ENCODE measurements around the gene NME7.
"Not testable (repeated sequence)": the region's sequence is repeated elsewhere in the genome, so short reads cannot be mapped to it uniquely, and the experiment has no call there.

NME7 gene

DNA sequence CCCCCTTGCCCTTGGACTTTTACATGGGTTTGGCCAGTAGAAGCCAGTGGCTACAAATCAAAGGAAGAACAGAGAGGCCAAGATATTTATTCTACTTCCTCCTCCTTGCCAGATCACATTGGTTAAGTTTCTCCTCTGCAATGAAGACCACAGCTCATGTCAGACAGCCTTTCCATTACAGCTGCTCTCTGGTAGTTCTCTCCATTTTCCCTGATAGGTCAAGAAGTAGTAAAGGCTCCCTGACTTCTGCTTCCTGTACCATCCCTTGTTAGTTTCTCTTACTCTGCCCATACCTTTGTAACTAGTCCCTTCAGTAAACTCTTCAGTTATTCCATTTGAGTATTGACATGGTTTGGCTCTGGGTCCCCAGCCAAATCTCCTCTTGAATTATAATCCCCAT lies 27.8 kb downstream of the NME7 start:
- DNase-seq: no peak

DNA sequence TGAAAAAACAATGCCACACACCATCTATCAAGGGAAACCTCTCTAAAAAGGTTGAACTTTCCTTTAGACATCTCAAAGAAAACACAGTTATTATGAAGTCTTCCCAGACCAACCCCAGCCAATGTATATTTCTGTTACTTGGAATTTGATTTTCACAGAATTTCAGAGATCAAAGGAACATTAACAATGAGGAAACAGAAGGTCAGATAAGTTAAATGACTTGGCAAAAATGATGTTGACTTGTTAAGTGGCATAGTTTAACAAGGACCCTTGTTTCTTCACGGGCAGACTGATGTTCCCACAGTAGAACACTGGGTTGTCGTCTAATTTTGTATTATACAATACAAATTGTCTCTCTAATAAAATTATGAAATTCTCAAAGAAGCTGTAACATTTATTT lies 29.0 kb downstream of the NME7 start:
- no peak for DNase-seq

DNA sequence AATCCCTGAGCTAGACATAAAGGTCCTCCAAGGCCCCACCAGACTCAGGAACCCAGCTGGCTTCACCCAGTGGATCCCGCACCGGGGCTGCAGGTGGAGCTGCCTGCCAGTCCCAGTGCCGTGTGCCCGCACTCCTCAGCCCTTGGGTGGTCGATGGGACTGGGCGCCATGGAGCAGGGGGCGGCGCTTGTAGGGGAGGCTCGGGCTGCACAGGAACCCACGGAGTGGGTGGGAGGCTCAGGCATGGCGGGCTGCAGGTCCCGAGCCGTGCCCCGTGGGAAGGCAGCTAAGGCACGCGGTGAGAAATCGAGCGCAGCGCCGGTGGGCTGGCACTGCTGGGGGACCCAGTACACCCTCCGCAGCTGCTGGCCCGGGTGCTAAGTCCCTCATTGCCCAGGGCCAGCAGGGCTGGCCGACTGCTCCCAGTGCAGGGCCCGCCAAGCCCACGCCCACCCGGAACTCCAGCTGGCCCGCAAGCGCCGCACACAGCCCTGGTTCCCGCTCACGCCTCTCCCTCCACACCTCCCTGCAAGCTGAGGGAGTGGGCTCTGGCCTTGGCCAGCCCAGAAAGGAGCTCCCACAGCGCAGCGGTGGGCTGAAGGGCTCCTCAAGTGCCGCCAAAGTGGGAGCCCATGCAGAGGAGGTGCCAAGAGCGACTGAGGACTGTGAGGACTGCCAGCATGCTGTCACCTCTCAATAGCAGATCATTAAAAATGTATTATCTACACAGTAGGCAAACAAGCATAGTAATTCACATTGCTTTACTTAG lies 30.5 kb downstream of the NME7 start:
- not testable (repeated sequence) for DNase-seq

DNA sequence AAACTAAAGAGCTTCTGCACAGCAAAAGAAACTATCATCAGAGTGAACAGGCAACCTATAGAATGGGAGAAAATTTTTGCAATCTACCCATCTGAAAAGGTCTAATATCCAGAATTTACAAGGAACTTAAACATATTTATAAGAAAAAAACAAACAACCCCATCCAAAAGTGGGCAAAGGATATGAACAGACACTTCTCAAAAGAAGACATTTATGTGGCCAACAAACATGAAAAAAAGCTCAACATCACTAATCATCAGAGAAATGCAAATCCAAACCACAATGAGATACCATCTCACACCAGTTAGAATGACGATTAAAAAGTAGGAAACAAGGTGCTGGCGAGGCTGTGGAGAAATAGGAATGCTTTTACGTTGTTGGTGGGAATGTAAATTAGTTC lies 32.9 kb downstream of the NME7 start:
- DNase-seq: not testable (repeated sequence)

DNA sequence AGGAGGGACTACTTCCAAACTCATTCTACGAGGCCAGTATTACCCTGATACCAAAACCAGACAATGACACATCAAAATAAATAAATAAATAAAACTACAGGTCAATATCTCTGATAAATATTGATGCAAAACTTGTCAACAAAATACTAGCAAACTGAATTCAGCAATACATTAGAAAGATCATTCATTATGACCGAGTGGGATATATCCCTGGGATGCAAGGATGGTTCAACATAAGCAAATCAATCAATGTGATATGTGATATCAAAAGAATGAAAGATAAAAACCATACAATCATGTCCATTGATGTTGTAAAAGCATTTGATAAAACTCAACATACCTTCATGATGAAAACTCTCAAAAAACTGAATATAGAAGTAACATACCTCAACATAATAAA lies 36.7 kb downstream of the NME7 start:
- DNase-seq: no peak

DNA sequence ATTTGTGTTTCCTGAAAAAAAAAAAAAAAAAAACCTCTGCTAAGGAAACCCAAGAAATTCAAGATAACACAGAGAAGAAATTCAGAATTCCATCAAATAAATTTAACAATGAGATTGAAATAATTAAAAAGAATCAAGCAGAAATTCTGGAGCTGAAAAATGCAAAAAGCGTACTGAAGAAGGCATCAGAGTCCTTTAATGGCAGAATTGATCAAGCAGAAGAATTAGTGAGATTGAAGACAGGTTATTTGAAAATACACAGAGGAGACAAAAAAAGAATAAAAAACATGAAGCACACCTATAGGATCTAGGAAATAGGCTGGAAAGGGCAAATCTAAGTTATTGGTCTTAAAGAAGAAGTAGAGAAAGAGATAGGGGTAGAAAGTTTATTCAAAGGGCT lies 38.2 kb downstream of the NME7 start:
- DNase-seq: no peak

DNA sequence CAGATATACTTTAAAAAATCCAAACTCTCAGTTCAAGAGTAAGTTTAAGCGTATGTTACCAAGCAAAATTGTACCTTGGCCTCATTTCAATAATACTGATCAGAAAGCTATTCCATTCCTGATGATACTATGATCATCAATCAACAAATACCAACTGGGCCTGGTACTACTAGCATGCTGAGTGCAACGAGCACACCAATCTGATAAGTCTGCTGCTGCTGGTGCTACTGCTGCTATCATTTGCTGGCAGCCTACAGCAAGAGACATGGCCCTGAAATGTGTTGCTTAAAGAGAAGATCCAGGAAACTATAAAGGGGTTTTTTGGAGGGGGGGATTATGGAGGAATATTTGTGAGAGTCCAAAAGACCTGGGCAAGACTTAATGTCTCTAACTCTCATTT lies 39.7 kb downstream of the NME7 start:
- no peak for DNase-seq

DNA sequence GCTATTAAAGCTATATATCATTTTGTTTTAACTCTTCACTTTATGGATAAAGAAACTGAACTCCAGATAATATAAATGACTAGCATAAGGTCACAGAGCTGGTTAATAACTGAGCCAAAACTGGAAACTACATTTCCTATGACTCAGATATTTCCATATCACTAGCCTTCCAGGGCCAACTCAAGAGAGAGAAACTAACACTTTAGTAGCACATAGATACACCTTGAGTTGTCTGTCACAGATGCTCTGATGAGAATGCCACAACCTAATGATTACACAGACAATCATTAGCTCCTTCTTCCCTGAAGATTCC lies 40.7 kb downstream of the NME7 start:
- no peak for DNase-seq

DNA sequence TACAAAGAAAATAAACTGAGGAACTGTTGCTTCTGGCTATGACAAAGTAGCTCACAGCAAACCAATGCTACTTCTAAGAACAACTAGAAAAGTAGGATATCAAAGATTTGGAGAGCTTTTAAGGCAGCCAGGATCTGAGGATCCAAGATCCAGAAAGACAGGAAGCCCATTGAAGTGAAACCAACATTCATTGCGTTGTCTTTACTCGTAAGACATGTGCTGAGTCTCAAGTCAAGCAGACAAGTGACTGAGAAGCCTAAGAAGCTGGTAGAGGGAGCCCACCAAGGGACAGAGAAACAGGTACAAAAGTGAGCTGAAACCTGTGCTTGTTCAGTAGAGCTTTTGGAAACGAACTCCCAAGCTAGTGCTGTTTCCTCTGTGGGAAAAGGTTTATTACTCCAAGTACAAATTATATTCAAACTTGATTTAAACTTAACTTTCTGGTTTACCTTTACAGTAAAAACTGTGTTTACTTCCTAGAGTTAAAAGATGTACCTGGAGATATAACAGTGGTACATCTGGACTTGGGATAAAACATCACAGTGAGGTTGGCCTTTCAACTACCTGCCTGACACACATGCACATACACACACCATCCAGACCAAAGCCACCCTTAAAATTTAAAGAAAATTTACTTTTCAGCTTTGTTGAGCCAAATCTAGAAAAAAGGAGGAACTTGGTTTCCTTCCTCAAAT lies 41.2 kb downstream of the NME7 start:
- DNase-seq: no peak

DNA sequence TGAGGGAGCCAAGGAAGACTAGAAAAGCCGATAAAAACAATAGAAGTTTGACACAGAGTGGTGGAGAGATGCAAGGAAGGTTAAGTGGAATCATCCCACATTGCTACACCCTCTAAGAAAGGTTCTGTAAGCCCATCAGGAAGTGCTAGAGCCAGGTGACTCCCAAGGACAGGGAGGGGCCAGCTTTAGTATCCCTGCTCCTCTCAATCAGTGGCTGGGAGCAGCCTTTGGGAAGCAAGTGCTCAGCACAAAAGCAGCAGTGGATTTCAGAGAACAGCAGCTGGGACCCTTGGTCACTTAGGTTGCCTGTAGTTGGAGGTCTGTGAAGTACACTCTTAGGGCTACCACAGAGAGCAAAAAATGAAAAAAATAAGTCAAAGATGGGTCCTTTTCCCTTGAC lies 42.5 kb downstream of the NME7 start:
- no peak for DNase-seq

DNA sequence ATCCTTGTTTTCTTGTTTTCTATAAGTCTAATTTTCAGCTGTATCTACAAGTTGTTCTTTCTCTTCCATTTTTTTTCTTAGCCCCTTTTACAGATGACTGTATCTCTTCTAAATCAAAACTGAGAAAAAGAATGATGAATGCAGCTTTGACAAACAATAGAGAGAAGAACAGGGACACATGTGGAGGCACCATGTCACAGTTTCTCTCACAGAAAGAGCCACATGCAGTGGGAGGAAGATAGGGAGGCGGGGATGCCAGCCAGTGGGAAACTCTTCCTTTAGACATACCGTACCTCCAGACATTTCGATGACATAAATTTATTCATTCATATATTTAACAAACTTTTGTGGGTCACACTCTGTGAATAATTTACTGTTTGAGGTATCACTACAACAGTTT lies 45.5 kb downstream of the NME7 start:
- no peak for DNase-seq

DNA sequence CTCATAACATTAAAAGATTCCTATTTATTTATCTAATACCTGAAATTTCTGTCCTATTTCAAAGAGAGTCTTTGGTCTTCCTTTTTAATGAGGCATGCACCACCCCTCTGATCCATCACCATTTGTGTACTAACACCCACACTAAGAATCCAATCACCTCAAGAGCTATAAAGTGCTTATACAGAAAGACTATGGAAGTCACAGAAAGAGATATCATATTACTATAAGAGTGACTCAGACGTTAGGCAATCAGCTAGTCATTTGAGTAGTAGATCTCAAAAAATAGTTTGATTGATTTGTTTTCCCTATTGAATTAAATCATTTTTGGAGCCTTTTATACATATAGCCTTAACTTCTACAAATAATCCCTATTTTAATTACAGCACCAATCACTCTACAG lies 46.1 kb downstream of the NME7 start:
- no peak for DNase-seq

DNA sequence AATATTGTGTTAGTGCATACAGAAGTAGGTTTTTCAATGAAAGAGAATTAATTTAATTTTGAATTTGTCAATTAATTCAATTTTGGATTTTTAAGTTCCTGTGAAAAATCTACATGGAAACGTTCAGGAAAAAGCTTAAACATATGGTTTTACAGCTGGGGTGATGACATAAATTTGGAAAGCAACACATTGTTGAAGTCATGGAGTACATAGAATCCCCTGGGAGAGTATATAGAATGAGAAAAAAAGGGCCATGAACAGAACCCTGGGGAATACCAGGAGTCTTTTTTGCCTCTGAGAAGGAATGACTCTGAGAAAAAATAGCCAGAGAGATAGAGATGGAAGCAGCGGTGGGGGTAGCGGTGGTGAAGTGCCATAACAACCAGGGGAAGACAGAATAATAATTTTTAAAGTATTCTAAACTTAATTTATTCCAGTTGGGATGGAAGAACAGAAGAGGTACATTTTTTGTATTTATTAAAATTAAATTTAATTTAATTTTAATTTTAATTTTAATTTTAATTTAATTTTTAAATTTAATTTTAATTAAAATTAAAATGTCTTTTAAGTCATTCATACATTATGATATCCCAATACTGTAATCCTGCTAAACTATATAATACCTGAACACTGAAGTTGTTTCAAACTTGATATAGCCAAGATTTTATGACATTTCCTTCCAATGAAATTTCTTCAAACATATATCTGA lies 48.9 kb downstream of the NME7 start:
- DNase-seq: no peak

DNA sequence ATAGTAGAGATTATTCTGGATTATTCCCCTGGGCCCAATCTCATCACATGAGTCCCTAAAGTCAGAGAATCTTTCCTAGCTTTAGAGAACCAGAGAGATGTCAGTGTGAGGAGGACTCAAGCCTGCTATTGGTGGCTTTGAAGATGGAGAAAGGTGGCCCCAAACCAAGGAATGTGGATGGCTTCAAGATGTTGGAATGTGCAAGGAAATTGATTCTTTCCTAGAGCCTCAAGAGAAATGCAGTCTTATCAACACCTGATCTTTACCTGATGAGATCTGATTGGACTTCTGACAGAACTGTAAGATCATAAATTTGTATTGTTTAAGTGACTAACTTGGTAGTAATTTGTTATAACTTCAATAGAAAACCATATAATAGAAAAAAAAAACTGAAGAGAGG lies 51.0 kb downstream of the NME7 start:
- DNase-seq: no peak

DNA sequence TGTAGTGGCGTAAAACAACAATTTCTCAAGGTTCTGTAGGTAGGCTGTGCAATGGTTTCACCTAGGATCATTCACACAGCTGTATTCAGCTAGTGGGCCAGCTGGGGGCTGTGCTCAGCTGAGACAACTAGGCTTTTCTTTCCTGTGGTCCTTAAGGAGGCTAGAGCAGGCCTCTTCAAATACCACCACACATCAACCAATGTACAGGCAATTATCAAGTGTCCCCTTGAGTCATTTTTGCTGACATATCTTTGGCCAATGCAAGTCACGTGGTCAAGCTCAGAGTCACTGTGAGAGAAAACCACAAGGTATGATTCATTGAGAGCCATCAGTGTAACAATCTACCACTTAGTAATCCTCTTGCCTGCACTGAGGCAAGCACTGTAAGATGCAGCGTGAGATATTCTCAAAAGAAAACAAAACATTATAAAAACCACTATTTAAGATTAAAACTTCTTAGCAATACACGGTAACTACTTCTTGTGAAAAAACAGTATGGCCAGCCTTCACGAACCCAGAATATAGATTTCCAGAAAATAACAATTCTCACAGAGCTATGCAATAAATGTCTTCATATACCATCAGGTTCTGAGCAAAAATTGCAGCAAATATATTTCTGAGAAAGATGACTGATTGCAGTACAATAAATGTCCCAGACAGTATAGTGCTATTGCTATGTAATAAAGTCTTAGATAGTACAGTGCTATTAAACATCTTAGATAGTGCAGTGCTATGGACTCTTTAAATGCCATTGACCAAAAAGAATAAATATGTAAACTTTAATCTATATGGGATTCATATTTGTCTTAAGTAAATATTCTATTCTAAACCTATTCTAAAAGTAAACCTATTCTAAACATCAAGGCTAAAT lies 55.3 kb downstream of the NME7 start:
- no peak for DNase-seq

DNA sequence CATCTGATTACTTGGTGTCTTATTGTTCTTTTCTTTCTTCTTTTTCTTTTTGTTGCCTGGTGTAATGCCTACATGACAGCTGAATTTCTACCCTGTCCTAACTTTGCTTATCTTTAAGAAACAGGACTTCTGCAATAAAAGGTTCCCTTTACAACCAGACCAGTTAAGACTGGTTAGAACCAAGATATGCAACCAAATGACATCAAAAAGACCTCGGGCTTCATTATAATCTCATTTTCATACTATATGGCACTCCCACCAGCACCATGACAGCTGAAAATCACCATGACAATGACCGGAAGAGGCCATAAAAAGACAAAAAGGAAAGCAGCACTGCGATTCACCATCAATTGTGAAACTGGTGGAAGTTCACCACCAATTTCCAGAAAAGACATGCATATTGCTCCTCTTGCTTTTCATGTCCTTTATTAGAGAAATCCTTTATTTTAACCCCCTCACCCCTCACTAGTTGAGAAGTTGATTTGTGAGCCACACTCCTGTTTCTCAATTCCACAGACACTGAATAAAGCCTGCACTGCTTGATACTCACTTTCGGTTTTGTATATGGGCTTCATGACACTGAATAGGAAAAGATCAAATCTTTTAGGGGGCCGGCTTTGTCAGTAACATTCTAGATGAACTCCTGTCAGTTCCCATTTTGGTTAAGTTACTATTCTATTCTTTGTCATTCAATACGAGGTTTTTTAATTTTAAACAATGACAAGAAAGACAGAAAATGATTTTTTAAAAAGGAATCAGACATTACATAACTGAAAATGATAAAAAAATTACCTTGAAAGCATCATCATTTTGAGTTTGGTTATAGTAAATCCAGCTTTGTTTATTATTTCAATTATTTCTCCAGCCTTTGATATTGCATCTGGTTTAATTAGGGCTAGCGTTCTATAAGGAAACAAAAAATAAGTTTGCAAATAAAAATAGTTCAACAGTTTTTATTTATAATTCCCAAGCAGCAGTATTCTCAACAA lies 58.1 kb downstream of the NME7 start:
- no peak for DNase-seq

DNA sequence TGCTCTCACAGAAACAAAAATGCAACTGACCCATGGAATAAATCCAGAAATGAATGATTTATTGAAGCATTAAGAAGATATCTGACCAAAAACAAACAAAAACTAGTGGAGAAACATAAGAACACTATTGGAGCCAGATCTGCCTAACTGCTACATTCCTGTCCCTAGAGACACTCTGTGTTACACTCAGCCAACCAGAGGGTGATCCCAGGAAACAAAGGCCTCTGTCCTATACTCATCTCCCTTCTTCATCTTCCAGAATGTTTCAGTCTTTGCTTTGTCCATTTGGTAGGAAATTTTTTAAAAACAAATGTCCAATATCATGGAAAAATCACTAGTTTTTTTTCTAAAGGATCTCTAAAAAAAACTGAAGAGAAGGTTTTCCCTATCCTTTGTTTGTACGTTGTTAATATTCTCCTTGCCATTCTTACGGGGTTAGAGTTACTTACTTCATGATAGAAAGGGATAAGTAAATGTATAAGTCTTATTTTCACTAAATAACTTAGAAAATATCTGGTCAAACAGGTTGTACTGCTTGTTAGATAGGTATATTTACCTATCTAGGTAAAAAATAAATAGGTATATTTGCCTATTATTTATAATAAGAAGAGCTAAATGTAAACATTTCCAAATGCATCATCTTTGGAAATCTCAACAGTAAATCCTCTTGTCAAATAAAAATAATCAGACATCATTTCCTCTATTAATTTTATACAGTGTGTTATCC lies 59.1 kb downstream of the NME7 start:
- no peak for DNase-seq

DNA sequence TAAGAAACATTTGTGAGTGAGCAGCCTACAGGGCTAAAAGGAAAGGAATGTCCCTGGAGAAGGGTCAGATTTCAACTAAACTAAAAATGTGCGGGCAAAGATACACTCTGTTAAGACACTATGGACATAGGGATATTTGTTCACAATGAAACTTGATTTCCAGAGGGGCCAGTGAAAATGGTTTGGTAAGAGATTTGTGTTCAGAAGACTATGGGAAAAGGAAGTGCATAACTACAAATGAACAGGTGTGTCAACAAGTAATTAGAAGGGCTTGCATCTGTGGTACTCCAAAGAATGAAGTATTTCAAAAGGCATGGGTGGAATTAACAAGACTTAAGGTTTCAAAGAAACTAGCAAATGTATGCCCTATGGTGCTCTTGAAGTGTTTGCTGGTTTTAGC lies 60.4 kb downstream of the NME7 start:
- no peak for DNase-seq

DNA sequence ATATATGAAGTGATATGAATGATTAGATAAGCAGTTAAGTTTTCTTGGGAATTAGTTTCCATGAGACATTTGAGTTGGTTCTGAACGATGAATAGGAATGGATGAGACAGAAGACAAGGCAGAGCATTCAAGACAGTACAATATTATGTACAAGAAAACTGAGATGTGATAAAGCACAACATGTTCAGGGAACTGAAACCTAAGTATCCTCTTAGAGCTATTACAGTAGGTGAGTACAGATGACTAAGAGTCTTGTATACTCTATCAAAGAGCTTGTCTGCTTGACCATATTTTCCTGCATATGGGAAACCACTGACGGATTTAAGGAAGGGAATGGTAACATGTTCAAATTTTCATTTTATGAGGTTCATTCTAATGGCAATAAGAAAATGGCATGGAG lies 61.6 kb downstream of the NME7 start:
- no peak for DNase-seq

DNA sequence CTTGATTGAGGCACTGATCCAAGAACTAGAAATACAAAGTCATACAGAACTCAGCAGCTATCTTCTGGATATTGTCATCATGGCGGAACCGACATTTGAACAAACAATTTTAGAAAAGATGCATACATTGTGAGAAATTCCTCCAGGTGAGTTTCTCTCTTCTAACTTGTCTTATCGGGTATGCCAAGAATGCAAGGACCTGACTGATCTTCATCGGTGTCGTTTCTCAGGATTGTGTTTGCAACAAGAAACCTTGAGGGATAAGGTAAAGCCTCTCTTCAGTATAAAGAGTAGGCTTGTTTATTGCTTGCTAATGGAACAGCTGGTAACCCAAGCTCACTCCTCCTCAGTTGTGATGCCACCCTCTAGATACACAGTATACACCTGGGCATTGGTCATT lies 62.2 kb downstream of the NME7 start:
- DNase-seq: no peak

DNA sequence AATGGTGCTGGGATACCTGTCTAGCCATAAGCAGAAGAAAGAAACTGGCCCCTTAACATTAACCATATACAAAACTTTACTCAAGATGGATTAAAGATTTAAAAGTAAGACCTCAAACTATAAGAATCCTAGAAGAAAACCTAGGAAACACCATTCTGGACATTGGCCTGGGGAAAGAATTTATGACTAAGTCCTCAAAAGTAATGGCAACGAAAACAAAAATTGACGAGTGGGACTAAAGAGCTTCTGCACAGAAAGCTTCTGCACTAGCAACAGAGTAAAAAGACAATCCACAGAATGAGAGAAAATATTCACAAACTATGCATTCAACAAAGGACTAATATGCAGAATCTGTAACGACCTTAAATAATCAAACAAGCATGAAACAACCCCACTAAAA lies 66.7 kb downstream of the NME7 start:
- DNase-seq: no peak
